Measurements from ENCODE around the gene GATA3.

GRCh38 chr10:8050556-8051108 is 3.9 kb upstream of the GATA3 start:
- TF ChIP-seq POLR2AphosphoS5 (IDR thresholded peaks at IDR 0.05) (no peak), CTCF (IDR thresholded peaks at IDR 0.05) (no peak), POLR2A (IDR thresholded peaks at IDR 0.05) (no peak)

Data from breast epithelium (tissue), 3 donors.